Aorta (tissue), 5 donors: ENCODE data around the gene PCBD2. TPM values are rescaled to one million over a fixed set of nuclear protein-coding genes. Genes with fewer than 3 reads are reported as not detected.

ENCODE experiments used
- ATAC-seq: fragments of 200-7000 bp; cut with Tn5 transposase; one replicate; pipeline ENCODE4 v1.9.1; 2022; ENCODE audit warnings: moderate library complexity; ENCODE audit not compliant: low FRiP score
- DNase-seq, 2 donors: peaks; one replicate each; pipeline ENCODE4 v3.0.0-alpha.2; 2020
- H3K27ac ChIP-seq, 2 donors: one replicate each; pipeline ENCODE4 v1.5.1; 2013; ENCODE audit warnings: low read length in 2 of 2, mild to moderate bottlenecking in 2 of 2, moderate library complexity in 2 of 2, control low read depth in 1 of 2, inconsistent platforms in 1 of 2, low read depth in 1 of 2
- H3K27me3 ChIP-seq, 2 donors: one replicate each; pipeline ENCODE4 v1.6.1; 2013; ENCODE audit warnings: control low read depth in 1 of 2, low read length in 1 of 2, mild to moderate bottlenecking in 1 of 2, moderate library complexity in 1 of 2; ENCODE audit not compliant: insufficient read depth in 2 of 2, control insufficient read depth in 1 of 2
- H3K36me3 ChIP-seq, 2 donors: one replicate each; pipeline ENCODE4 v1.6.1; 2013; ENCODE audit warnings: control low read depth in 1 of 2, low read length in 1 of 2, mild to moderate bottlenecking in 1 of 2; ENCODE audit not compliant: insufficient read depth in 2 of 2, control insufficient read depth in 1 of 2
- H3K4me1 ChIP-seq, 2 donors: one replicate each; pipeline ENCODE4 v1.6.1; 2013; ENCODE audit warnings: low read length in 2 of 2, control low read depth in 1 of 2, mild to moderate bottlenecking in 1 of 2, moderate library complexity in 1 of 2; ENCODE audit not compliant: insufficient read depth in 2 of 2, control insufficient read depth in 1 of 2
- H3K4me3 ChIP-seq, 2 donors: one replicate each; pipeline ENCODE4 v1.5.1; 2013; ENCODE audit warnings: low read length in 2 of 2, control low read depth in 1 of 2, mild to moderate bottlenecking in 1 of 2
- H3K9me3 ChIP-seq: one replicate; pipeline ENCODE4 v1.6.1; 2013; ENCODE audit warnings: mild to moderate bottlenecking, low read length; ENCODE audit not compliant: control insufficient read depth
- WGBS, 2 donors: extraction: QIAGEN DNeasy Blood & Tissue Kit; methylation state at CpG; one replicate each; pipeline ENCODE4 v1.1.7; 2013; 5-methylcytosine and 5-hydroxymethylcytosine counted together
- intact Hi-C, 2 donors: fragments of 100-400 bp; cut with DNase I; formaldehyde crosslinking; loops; one replicate each; pipeline versions ENCODE4 v1.14.2 to v1.15.0; 2022
- polyA plus RNA-seq, 2 donors: library from polyadenylated mRNA; stranded (reverse); fragments of 200-250 nt; gene quantifications; one replicate each; pipeline ENCODE4 v1.2.3, GENCODE V29; 2013
- total RNA-seq, 2 donors: library from RNA; stranded (reverse); fragmentation: NEBNext Ultra II Directional; extraction: Animal tissue kit (Norgen Biotek cat#: 25700); gene quantifications; one replicate each; pipeline ENCODE4 v1.2.1, GENCODE V29; 2021
- donor health status: healthy with polysubstance abuse.
- donor health status: Bipolar disorder and iron deficiency.
- donor health status: DM: no; HTN: no; CAD: no.
- donor health status: DM: no; HTN: no; CAD: no.
- donor health status: DM: yes; HTN: yes; CAD: no.

The PCBD2 gene
- total and polyA plus RNA-seq, 4 donors: 2.8 to 9.2 (median 5.2) TPM

GRCh38 chr5:134917070-134917815 is 12.3 kb downstream of the PCBD2 start:
- no peak overlapping the region for H3K4me3 ChIP-seq
- H3K36me3 ChIP-seq: peaks cover 3% of the 10 kb centered on the region in 2 donors

GRCh38 chr5:134918861-134919260 is 13.9 kb downstream of the PCBD2 start:
- H3K9me3 ChIP-seq: no peaks in the 10 kb centered on the region
- 93 to 94% methylated on average over 3 of the region's 3 CpGs for WGBS, 2 donors
- no peaks in the 10 kb centered on the region for H3K4me1 ChIP-seq
- no peak for DNase-seq
- intact Hi-C loops: no loop called here
- H3K27ac ChIP-seq: no peak overlapping the region
- no peaks in the 10 kb centered on the region for H3K27me3 ChIP-seq
- H3K36me3 ChIP-seq: peaks cover 3% of the 10 kb centered on the region in 2 donors
- no peak for ATAC-seq
- no peak overlapping the region for H3K4me3 ChIP-seq

More at GRCh38 chr5:134917070-134917815, 12.3 kb downstream of the PCBD2 start:
- DNase-seq (no peak), ATAC-seq (no peak)
- WGBS, 2 donors: 87 to 89% methylated on average over 10 of the region's 10 CpGs
- no peak overlapping the region for H3K27ac ChIP-seq
- no peaks in the 10 kb centered on the region for H3K4me1 ChIP-seq
- intact Hi-C loops: no loop called here
- no peaks in the 10 kb centered on the region for H3K27me3 ChIP-seq
- no peaks in the 10 kb centered on the region for H3K9me3 ChIP-seq

- intact Hi-C loops: no loop called here
- WGBS, 2 donors: 93 to 94% methylated on average over 9 of the region's 9 CpGs
- DNase-seq (no peak), ATAC-seq (no peak)
- no peak overlapping the region for H3K27ac ChIP-seq
- H3K4me3 ChIP-seq: no peak overlapping the region
- H3K27me3 ChIP-seq: no peaks in the 10 kb centered on the region
- no peaks in the 10 kb centered on the region for H3K9me3 ChIP-seq
- no peaks in the 10 kb centered on the region for H3K4me1 ChIP-seq
- H3K36me3 ChIP-seq: peaks cover 2 to 3% of the 10 kb centered on the region in 2 donors
Observed at GRCh38 chr5:134920848-134921575, 16.1 kb downstream of the PCBD2 start.

- H3K27ac ChIP-seq: no peak overlapping the region
- ATAC-seq: no peak
- H3K36me3 ChIP-seq: peaks cover 2 to 4% of the 10 kb centered on the region in 2 donors
- H3K4me1 ChIP-seq: no peaks in the 10 kb centered on the region
- no peaks in the 10 kb centered on the region for H3K9me3 ChIP-seq
- no peak overlapping the region for H3K4me3 ChIP-seq
- 96 to 98% methylated on average over 3 of the region's 3 CpGs for WGBS, 2 donors
- DNase-seq: no peak
- intact Hi-C loops: no loop called here
- no peaks in the 10 kb centered on the region for H3K27me3 ChIP-seq
Observed at GRCh38 chr5:134932508-134932907, 27.6 kb downstream of the PCBD2 start.

DNA sequence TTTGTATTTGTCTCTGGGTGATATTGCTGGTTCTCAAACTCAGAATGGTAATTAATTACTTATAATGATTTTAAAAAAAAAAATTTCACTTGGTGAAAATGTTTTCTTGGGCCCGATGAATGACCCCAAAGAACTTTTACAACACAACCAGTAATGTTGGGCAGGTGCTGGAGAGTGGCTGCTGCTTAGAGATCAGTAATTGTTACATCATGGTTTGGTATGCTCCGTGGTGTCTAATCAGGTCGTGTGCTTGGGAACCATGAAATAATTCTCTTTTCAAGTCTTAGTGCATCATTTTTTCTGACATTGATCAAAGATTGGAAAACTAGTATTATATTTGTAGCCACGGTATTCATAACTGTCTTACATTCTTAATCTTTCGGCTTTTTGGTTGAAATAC is 29.3 kb downstream of the PCBD2 start:
- H3K9me3 ChIP-seq: no peaks in the 10 kb centered on the region
- no peak for ATAC-seq
- H3K4me3 ChIP-seq: no peak overlapping the region
- peaks cover 2 to 5% of the 10 kb centered on the region in 2 donors for H3K36me3 ChIP-seq
- intact Hi-C loops: no loop called here
- WGBS, 2 donors: 95 to 97% methylated on average over 5 of the region's 5 CpGs
- H3K27me3 ChIP-seq: no peaks in the 10 kb centered on the region
- DNase-seq: no peak
- H3K27ac ChIP-seq: no peak overlapping the region
- no peaks in the 10 kb centered on the region for H3K4me1 ChIP-seq

- H3K4me3 ChIP-seq: no peak overlapping the region
- ATAC-seq (no peak), DNase-seq (no peak)
- H3K27me3 ChIP-seq: no peaks in the 10 kb centered on the region
- H3K9me3 ChIP-seq: no peaks in the 10 kb centered on the region
- intact Hi-C loops: no loop called here
- WGBS, 2 donors: 53 to 60% methylated on average over 12 of the region's 12 CpGs
- H3K4me1 ChIP-seq: no peaks in the 10 kb centered on the region
- H3K36me3 ChIP-seq: peaks cover 0 to 2% of the 10 kb centered on the region in 2 donors
- no peak overlapping the region for H3K27ac ChIP-seq
Observed at GRCh38 chr5:134935711-134936602, 31.0 kb downstream of the PCBD2 start.

DNA sequence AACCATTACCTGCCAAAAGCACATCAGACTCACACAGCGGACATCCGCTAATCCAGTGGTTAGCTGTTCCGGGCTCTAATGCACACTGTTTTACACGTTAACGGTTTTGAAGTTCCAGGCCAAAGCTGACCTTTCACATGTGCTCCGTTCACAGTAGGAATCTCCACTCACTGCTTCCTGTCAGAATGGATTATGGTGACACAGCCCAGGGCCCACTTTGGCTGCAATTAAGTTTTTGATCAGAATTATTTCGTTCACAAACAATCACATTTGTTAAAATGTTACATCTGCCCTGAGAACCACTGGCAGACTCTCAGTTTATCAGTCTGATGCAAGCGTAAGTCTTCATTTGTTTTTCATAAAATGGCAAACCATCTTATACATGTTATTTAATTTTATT is 32.6 kb downstream of the PCBD2 start:
- Histone ChIP-seq H3K9me3 (no peaks in the 10 kb centered on the region), H3K36me3 (peaks cover 0 to 2% of the 10 kb centered on the region in 2 donors), H3K27me3 (no peaks in the 10 kb centered on the region), H3K27ac (no peak overlapping the region), H3K4me3 (no peak overlapping the region), H3K4me1 (no peaks in the 10 kb centered on the region)
- 93 to 94% methylated on average over 8 of the region's 8 CpGs for WGBS, 2 donors
- no peak for ATAC-seq
- intact Hi-C loops: no loop called here
- no peak for DNase-seq

DNA sequence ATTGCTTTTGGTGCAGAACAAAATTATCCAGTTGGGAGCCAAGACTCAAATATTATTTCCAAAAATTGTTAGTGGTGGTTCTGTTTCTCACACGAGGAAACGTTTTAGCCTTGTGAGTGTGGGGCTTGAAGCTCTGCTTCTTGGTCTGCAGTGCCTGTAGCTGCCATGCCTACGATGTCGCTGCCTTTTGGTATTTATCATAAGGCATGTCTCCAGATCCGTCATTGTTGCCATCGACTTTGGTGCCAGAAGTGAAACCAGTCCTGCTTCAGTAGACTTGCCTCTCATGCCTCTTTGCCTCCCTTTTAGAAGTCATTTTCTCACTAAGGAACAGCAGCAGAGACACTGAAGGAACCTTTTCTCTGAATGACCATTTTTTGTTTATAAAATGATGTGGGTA is 33.1 kb downstream of the PCBD2 start:
- Histone ChIP-seq H3K4me1 (no peaks in the 10 kb centered on the region), H3K9me3 (no peaks in the 10 kb centered on the region), H3K27ac (no peak overlapping the region), H3K36me3 (peaks cover 0 to 2% of the 10 kb centered on the region in 2 donors), H3K27me3 (no peaks in the 10 kb centered on the region), H3K4me3 (no peak overlapping the region)
- no peak for ATAC-seq
- intact Hi-C loops: no loop called here
- no peak for DNase-seq
- 75 to 76% methylated on average over 6 of the region's 6 CpGs for WGBS, 2 donors
